Endothelial cell of umbilical vein (primary cell): ENCODE results near the gene ALX3. TPM values are rescaled to one million over a fixed set of nuclear protein-coding genes. Genes with fewer than 3 reads are reported as not detected.

Experiments
- BruUV-seq: library from RNA; stranded (reverse); fragments of 400-500 nt; replicated peaks from 2 replicates; lab custom pipeline; 2021; lab: Mats Ljungman, UMichigan
- CTCF ChIA-PET: fragments of 300-600, 350-600 bp; sonication (Branson Sonifier 250); formaldehyde crosslinking; loops from one replicate; lab custom pipeline; 2021; ENCODE audit warnings: antibody characterized with exemption, inconsistent platforms; lab: Charles Lee
- POLR2A ChIA-PET: fragments of 300-600, 350-600 bp; sonication (Branson Sonifier 250); formaldehyde crosslinking; loops from one replicate; lab custom pipeline; 2021; ENCODE audit warnings: antibody characterized with exemption, inconsistent platforms; lab: Charles Lee
- DNase-seq: peaks from one replicate; pipeline ENCODE4 v3.0.0-alpha.2; 2011; ENCODE audit warnings: low read depth, low spot score
- FAIRE-seq: peaks from 2 replicates; lab custom pipeline; 2011; peaks lifted over from hg19 to GRCh38; lab: Jason Lieb, UNC
- H2AFZ ChIP-seq: 2 replicates; pipeline ENCODE4 v1.6.0; 2012; ENCODE audit warnings: low read depth, low read length, control low read depth, inconsistent platforms
- H3K27ac ChIP-seq: 2 replicates; pipeline ENCODE4 v1.5.1; 2011; ENCODE audit warnings: low read depth, mild to moderate bottlenecking, control low read depth, low read length, moderate library complexity; ENCODE audit not compliant: insufficient read depth
- H3K27me3 ChIP-seq, 2 experiments: 2 replicates each; pipeline versions ENCODE4 v1.6.0 to v1.6.1; 2011; ENCODE audit warnings: low read length in 2 of 2, mixed read lengths in 1 of 2; ENCODE audit not compliant: control insufficient read depth in 2 of 2, insufficient read depth in 2 of 2
- H3K36me3 ChIP-seq, 2 experiments: 2 replicates in 1 of 2; 3 replicates in 1 of 2; pipeline ENCODE4 v1.5.1; 2011; ENCODE audit warnings: low read length in 2 of 2, mild to moderate bottlenecking in 1 of 2, moderate library complexity in 1 of 2; ENCODE audit not compliant: control insufficient read depth in 2 of 2, insufficient read depth in 2 of 2; ENCODE audit errors: extremely low read depth in 1 of 2
- H3K4me1 ChIP-seq: 3 replicates; pipeline ENCODE4 v1.5.1; 2011; ENCODE audit warnings: mild to moderate bottlenecking, low read length; ENCODE audit not compliant: control insufficient read depth, insufficient read depth; ENCODE audit errors: extremely low read depth
- H3K4me2 ChIP-seq: 2 replicates; pipeline ENCODE4 v1.6.1; 2011; ENCODE audit warnings: low read length, control low read depth, mixed read lengths; ENCODE audit not compliant: insufficient read depth
- H3K4me3 ChIP-seq, 3 experiments: fragments of 200-600 bp in 1 of 3; sonication (generic), shearing (Covaris generic) in 1 of 3; replicated peaks in 1 of 3; 2 replicates each; pipeline ENCODE4 v1.5.1; 2011 to 2016; ENCODE audit warnings: control low read depth in 3 of 3, low read length in 3 of 3, mild to moderate bottlenecking in 2 of 3, inconsistent platforms in 1 of 3, low read depth in 1 of 3, moderate library complexity in 1 of 3; ENCODE audit not compliant: insufficient read depth in 1 of 3
- H3K79me2 ChIP-seq: 2 replicates; pipeline ENCODE4 v1.6.0; 2012; ENCODE audit warnings: low read length, inconsistent platforms; ENCODE audit not compliant: control insufficient read depth, insufficient read depth
- H3K9ac ChIP-seq: replicated peaks from 2 replicates; pipeline ENCODE3; 2011; ENCODE audit warnings: low read length, control low read depth; ENCODE audit not compliant: insufficient read depth; ENCODE audit errors: extremely low read depth
- H3K9me1 ChIP-seq: replicated peaks from 3 replicates; pipeline ENCODE4 v1.6.0; 2011; ENCODE audit warnings: mild to moderate bottlenecking, low read length; ENCODE audit not compliant: control insufficient read depth, insufficient read depth; ENCODE audit errors: extremely low read depth
- H3K9me3 ChIP-seq: replicated peaks from 2 replicates; pipeline ENCODE4 v1.5.1; 2012; ENCODE audit warnings: low read length, inconsistent platforms; ENCODE audit not compliant: control insufficient read depth, insufficient read depth
- H4K20me1 ChIP-seq: replicated peaks from 2 replicates; pipeline ENCODE3; 2011; ENCODE audit warnings: mild to moderate bottlenecking, low read length; ENCODE audit not compliant: control insufficient read depth, insufficient read depth; ENCODE audit errors: extremely low read depth
- EZH2 ChIP-seq: IDR thresholded peaks from 2 replicates; pipeline ENCODE4 v1.6.1; 2012; ENCODE audit warnings: borderline replicate concordance, low read depth, mild to moderate bottlenecking, moderate library complexity, low read length, inconsistent platforms; ENCODE audit not compliant: severe bottlenecking
- FOS ChIP-seq: IDR thresholded peaks from 2 replicates; pipeline ENCODE4 v1.6.1; 2011; ENCODE audit warnings: mild to moderate bottlenecking, low read length, moderate library complexity, borderline replicate concordance; ENCODE audit not compliant: insufficient read depth
- GATA2 ChIP-seq: IDR thresholded peaks from 2 replicates; pipeline ENCODE4 v1.7.0; 2011; ENCODE audit warnings: low read depth, mild to moderate bottlenecking, moderate library complexity, mixed read lengths, low read length; ENCODE audit not compliant: insufficient read length, insufficient read depth
- JUN ChIP-seq: IDR thresholded peaks from 2 replicates; pipeline ENCODE4 v1.6.1; 2011; ENCODE audit warnings: borderline replicate concordance, low read depth; ENCODE audit not compliant: insufficient read length, insufficient read depth
- MYC ChIP-seq: IDR thresholded peaks from one replicate; pipeline ENCODE4 v1.6.1; 2011; ENCODE audit warnings: mild to moderate bottlenecking, low read depth, low read length
- POLR2A ChIP-seq: IDR thresholded peaks from 2 replicates; pipeline ENCODE4 v1.6.1; 2012; ENCODE audit warnings: low read depth, mild to moderate bottlenecking, control low read depth, low read length
- POLR2AphosphoS5 ChIP-seq: IDR thresholded peaks from 2 replicates; pipeline ENCODE4 v1.6.1; 2012; ENCODE audit warnings: low read depth, mild to moderate bottlenecking, control low read depth, low read length, moderate library complexity; ENCODE audit not compliant: insufficient read depth
- dilution Hi-C: fragments of 300-500 bp; cut with MboI; formaldehyde crosslinking; loops from one replicate; pipeline ENCODE4 v1.15.0; 2019; ENCODE audit warnings: low sequenced_read_pairs; ENCODE audit not compliant: extremely low pct_ligation_motif_present
- intact Hi-C: fragments of 100-400 bp; cut with micrococcal nuclease; formaldehyde crosslinking; loops from one replicate; pipeline ENCODE4 v1.10.0; 2022
- polyA plus RNA-seq, 4 experiments: library from polyadenylated mRNA; depleted of rRNA in 3 of 4; stranded (reverse) in 3 of 4; unstranded in 1 of 4; fragments of >200 nt; gene quantifications; 2 replicates each; pipeline versions ENCODE4 v1.2.1 to v1.2.3, GENCODE V29; 2011 to 2012; ENCODE audit warnings: missing spikeins in 1 of 4
- total RNA-seq: library from RNA; stranded (reverse); gene quantifications from 2 replicates; pipeline ENCODE4 v1.2.3, GENCODE V29; 2021
- TF ChIP-seq, protein P1 (sequence below): IDR thresholded peaks from 2 replicates; pipeline ENCODE4 v1.6.1; 2011; ENCODE audit not compliant: insufficient read depth, insufficient read length
- TF ChIP-seq, protein P2 (sequence below), 2 donors: IDR thresholded peaks; 1 replicate in 1 of 2; 2 replicates in 1 of 2; pipeline ENCODE4 v1.5.1; 2011; ENCODE audit warnings: low read length in 2 of 2, mild to moderate bottlenecking in 2 of 2, moderate library complexity in 2 of 2, control low read depth in 1 of 2, inconsistent platforms in 1 of 2, low read depth in 1 of 2; ENCODE audit not compliant: insufficient read depth in 1 of 2; ENCODE audit errors: extremely low read depth in 1 of 2

Gene ALX3
- total and polyA plus RNA-seq, 2 donors (not counting 3 experiments of a cell fraction or from before 2014, with no cell fraction given), result not detected

- POLR2A ChIA-PET, result no interaction called here
Measured at GRCh38 chr1:110097507-110098221, 27.2 kb upstream of the ALX3 start.

More at GRCh38 chr1:110097507-110098221, 27.2 kb upstream of the ALX3 start:
- H2AFZ ChIP-seq, result no peak overlapping the region
- H3K4me1 ChIP-seq, result no peaks in the 10 kb centered on the region
- dilution Hi-C loops (no loop called here), intact Hi-C loops (no loop called here)
- no peaks in the 10 kb centered on the region for H3K79me2 ChIP-seq
- CTCF ChIA-PET, result interaction anchor here (0.7 to 13.7 kb wide), 4 partner anchors 8 to 398 kb away, joined by 4 to 272 read pairs (median 10); no protein-coding TSS in a partner anchor
- H3K9ac ChIP-seq, result no peak overlapping the region
- H3K4me2 ChIP-seq, result no peak overlapping the region
- no peak for FAIRE-seq
- no TSS peak for BruUV-seq
- H3K27me3 ChIP-seq, result peaks cover 8 to 10% of the 10 kb centered on the region in 2 experiments
- H4K20me1 ChIP-seq, result no peaks in the 10 kb centered on the region
- DNase-seq, result no peak
- no peak overlapping the region for H3K27ac ChIP-seq
- H3K36me3 ChIP-seq, result no peaks in the 10 kb centered on the region
- H3K4me3 ChIP-seq, result no peak overlapping the region
- H3K9me3 ChIP-seq, result no peaks in the 10 kb centered on the region
- TF ChIP-seq MYC, result no peak
- TF ChIP-seq GATA2, result no peak
- TF ChIP-seq POLR2AphosphoS5, result no peak
- TF ChIP-seq, protein P1, sequence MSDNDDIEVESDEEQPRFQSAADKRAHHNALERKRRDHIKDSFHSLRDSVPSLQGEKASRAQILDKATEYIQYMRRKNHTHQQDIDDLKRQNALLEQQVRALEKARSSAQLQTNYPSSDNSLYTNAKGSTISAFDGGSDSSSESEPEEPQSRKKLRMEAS, result no peak
- no peak for TF ChIP-seq EZH2
- TF ChIP-seq, protein P2, sequence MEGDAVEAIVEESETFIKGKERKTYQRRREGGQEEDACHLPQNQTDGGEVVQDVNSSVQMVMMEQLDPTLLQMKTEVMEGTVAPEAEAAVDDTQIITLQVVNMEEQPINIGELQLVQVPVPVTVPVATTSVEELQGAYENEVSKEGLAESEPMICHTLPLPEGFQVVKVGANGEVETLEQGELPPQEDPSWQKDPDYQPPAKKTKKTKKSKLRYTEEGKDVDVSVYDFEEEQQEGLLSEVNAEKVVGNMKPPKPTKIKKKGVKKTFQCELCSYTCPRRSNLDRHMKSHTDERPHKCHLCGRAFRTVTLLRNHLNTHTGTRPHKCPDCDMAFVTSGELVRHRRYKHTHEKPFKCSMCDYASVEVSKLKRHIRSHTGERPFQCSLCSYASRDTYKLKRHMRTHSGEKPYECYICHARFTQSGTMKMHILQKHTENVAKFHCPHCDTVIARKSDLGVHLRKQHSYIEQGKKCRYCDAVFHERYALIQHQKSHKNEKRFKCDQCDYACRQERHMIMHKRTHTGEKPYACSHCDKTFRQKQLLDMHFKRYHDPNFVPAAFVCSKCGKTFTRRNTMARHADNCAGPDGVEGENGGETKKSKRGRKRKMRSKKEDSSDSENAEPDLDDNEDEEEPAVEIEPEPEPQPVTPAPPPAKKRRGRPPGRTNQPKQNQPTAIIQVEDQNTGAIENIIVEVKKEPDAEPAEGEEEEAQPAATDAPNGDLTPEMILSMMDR (IDR thresholded peaks at IDR 0.05; ENCODE audit: extremely low read depth in 1 of 2, insufficient read depth in 1 of 2, low read depth in 1 of 2, low read length in 2 of 2), result no peak
- TF ChIP-seq POLR2A, result no peak
- TF ChIP-seq JUN, result no peak
- TF ChIP-seq FOS, result no peak
- H3K9me1 ChIP-seq, result no peaks in the 10 kb centered on the region
